GM18526 (cell line): ENCODE data around the gene NCKAP5L.

Source experiments
- POLR2A ChIP-seq: IDR thresholded peaks from 3 replicates; pipeline ENCODE4 v1.6.1; 2011; ENCODE audit not compliant: insufficient read length; ENCODE audit errors: extremely low read depth

Gene NCKAP5L

GRCh38 chr12:49813131-49813530, 15.1 kb downstream of the NCKAP5L start:
- no peak for TF ChIP-seq POLR2A

- no peak for TF ChIP-seq POLR2A
These were observed 16.2 kb downstream of the NCKAP5L start for GRCh38 chr12:49811961-49812401.

GRCh38 chr12:49811136-49811535, 17.1 kb downstream of the NCKAP5L start:
- no peak for TF ChIP-seq POLR2A

GRCh38 chr12:49809906-49810389, 18.3 kb downstream of the NCKAP5L start:
- no peak for TF ChIP-seq POLR2A

GRCh38 chr12:49809381-49809905, 18.8 kb downstream of the NCKAP5L start:
- no peak for TF ChIP-seq POLR2A

GRCh38 chr12:49808686-49809380, 19.4 kb downstream of the NCKAP5L start:
- TF ChIP-seq POLR2A, result no peak

- no peak for TF ChIP-seq POLR2A
These were observed 20.1 kb downstream of the NCKAP5L start for GRCh38 chr12:49807991-49808580.

- no peak for TF ChIP-seq POLR2A
These were observed 21.3 kb downstream of the NCKAP5L start for GRCh38 chr12:49806877-49807276.

GRCh38 chr12:49806321-49806813, 21.8 kb downstream of the NCKAP5L start:
- TF ChIP-seq POLR2A, result no peak

- no peak for TF ChIP-seq POLR2A
These were observed 22.8 kb downstream of the NCKAP5L start for GRCh38 chr12:49805409-49805808.

- TF ChIP-seq POLR2A, result no peak
These were observed 23.4 kb downstream of the NCKAP5L start for GRCh38 chr12:49804821-49805220.

GRCh38 chr12:49803693-49804450, 24.3 kb downstream of the NCKAP5L start:
- TF ChIP-seq POLR2A, result no peak

- no peak for TF ChIP-seq POLR2A
These were observed 26.8 kb downstream of the NCKAP5L start for GRCh38 chr12:49801141-49802063.

GRCh38 chr12:49800421-49801140, 27.6 kb downstream of the NCKAP5L start:
- no peak for TF ChIP-seq POLR2A
